GM21360 (cell line): ENCODE data around the gene CRYZL1.
"Not testable (repeated sequence)": the region's sequence is repeated elsewhere in the genome, so short reads cannot be mapped to it uniquely, and the experiment has no call there.

Experiments
- ATAC-seq: cut with Tn5 transposase; IDR thresholded peaks from one replicate; pipeline ENCODE4 v1.9.1; 2021; ENCODE audit warnings: mild to moderate bottlenecking, moderate library complexity; ENCODE audit not compliant: unreplicated experiment

Gene CRYZL1

DNA sequence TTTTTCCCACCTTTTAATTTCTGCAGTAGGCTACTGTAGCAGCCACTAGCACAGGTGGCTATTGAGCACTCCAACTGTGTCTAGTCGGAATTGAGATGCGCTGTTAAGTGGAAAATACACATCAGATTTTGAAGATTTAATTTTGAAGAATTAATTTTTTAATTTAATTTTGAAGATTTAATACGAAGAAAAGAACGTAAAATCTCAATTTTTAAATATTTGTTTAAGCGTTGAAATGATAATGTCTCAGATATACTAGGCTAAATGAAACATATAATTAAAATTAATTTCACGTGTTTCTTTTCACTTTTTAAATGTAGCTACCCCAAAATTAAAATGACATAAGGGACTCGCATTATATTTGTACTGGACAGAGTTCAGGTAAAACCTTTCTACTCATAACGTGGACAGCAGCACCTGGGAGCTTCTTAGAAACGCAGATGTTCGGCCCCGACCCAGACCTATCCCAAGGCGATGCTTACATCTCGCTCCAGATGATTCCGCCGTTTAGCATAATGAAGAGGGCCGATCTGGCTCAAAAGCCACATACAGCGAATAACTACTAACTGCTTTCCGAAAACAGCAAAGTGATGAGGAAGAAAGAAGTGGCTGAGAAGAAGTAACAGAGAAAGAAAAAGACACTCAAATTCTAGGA, 717 bp downstream of the CRYZL1 start:
- ATAC-seq, result no peak

DNA sequence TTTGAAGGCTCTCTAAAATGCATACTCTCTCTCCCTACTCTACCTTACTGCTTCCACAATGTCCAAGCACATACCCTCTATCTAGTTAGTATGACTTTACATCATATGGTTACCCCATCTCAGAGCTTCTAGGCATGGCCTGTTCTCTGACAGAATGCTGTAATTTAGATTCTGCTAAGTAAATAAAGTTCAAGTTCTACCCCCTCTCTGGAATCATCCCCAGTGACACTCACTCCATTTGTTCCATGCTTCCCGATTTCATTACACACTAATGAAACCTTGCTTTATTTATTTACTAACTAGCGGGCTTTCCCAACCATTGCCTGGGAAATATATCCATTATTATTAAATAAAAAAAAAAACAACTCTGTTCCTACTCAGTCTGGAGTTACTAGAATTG, 7.3 kb downstream of the CRYZL1 start:
- ATAC-seq, result no peak

DNA sequence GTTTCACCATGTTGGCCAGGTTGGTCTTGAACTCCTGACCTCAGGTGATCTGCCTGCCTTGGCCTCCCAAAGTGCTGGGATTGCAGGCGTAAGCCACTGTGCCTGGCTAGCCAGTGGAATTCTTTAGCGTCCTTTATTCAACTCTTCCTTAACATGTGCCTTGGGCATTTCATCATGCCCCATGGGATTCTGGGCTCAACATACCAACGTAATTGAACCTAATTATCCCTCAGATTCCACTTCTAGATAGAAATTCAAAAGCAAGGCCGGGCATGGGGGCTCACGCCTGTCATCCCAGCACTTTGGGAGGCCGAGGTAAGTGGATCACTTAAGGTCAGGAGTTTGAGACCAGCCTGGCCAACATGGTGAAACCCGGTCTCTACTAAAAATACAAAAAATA, 15.4 kb downstream of the CRYZL1 start:
- ATAC-seq, result not testable (repeated sequence)

DNA sequence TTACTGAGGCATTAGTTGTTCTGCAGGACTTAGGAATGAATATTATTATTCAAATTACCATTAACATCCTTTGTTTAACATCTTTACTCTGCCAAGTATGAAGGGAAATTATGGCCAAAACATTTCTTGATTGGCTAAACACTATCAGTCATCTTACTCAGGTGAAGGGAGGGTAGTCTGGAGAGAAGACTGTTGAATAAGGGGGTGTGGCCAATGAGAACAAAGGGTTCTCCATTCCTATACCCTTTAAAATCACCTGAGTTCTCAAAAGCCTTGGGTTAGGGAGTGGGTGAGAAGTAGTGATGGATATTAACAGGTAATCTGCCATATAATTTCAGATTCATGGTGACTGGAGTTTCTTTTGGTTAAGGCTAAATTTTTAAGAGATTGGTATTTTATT, 19.3 kb downstream of the CRYZL1 start:
- no peak for ATAC-seq

DNA sequence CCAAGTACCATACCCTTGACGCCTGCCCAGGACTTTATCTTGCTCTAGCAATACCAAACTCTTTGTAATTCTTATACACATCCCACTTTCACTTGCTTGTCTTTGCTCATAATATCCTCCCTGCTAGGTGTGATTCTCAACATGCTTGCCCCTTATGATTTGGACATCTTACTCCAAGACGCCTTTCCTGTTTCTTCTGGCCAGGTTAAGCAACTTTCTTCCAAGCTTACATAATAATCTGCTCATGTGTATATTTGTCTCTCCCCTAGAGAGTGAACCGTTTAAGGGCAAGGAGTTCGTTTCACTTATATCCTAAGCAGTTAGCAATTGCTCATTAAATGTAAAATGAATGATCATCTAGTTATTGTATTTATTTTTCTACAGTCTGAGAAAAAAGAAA, 21.8 kb downstream of the CRYZL1 start:
- ATAC-seq, result no peak

DNA sequence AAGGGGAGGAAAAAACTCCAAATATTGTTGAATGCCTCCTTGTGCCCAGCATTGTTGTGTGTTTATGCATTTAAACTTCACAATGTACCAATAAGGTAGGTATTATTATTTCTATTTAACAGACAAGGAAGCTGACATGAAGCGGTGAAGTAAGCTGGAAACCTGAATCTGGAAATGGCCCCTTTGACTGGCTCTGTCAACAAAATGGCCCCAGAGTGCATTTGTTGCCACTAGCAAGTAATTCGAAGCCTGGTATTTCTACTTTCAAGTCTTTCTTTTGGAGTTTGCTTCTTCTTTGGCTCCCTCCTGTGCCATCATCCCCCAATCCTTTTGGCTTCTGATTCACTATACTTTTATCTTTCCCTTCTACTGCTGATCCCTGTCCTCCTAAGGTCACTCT, 23.1 kb downstream of the CRYZL1 start:
- ATAC-seq, result no peak

DNA sequence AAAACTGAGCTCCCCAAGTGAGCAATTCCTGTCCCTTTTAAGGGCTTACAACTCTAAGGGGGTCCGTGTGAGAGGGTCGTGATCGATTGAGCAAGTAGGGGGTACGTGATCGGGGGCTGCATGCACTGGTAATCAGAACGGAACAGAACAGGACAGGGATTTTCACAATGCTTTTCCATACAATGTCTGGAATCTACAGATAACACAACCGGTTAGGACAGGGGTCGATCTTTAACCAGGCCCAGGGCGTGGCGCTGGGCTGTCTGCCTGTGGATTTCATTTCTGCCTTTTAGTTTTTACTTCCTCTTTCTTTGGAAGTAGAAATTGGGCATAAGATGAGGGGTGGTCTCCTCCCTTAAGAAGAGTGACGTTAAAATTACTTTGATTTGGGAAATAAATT, 24.0 kb downstream of the CRYZL1 start:
- not testable (repeated sequence) for ATAC-seq

DNA sequence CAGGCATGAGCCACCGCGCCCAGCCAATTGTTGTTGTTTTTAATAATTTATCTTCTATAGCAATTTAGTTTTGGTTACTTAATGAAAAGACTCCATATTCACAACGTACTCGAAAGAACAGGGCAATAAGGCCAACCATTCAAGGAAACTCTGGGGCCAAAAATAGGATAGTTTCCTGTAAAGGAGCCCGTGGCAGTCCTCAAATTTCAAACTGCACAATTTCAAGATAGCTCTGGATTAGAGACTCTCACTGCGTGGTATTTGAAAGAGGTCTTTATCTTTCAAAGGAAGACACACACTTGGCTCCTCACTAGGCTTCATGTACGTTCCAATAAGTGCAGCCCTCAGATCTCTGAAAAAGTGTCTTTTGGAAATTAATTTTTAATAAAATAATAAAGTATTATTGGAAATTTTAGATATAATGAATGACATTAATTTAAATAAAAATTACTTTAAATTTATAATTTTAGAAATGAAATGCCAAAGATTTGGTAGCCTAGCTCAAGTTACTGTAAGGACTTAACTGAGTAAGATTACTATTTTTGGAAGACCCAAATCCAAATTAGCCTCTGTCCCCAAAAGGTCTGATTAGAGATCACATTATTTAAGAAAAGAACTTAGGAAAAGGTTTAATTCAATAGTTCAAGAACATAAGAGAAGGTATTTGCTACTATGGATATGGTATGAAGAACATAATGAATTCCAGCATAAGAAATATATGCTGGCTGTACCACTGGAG, 30.4 kb downstream of the CRYZL1 start:
- no peak for ATAC-seq

DNA sequence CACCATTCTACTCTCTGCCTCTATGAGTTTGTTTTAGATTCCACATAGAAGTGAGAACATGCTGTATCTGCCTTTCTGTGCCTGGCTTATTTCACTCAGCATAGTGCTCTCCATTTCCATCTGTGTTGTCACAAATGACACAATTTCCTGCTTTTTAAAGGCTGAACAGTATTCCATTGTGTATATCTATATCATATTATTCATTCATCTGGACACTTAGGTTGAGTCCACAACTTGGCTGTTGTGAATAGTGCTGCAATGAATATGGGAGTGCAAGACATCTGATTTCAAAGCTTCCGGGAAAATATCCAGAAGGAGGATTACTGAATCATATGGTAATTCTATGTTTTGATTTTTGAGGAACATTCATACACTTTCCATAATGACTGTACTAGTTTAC, 33.0 kb downstream of the CRYZL1 start:
- no peak for ATAC-seq

DNA sequence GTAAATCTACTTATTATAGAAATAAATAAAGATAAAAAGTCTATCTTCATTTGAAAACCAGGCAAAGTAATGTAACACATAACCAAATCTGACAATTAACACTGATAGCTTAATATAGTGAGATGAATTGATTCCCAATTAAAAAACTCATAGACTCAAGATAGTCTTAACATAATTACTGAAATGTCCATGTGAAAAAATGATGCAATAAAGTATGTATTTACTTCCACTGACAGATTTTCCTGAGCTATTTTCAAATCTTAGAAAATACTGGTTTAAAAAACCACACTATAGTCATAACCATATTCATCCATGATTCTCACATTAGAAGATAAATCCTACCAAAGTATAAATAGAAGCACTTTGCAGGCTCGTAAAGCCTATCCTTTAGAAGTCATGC, 43.5 kb downstream of the CRYZL1 start:
- ATAC-seq, result no peak

DNA sequence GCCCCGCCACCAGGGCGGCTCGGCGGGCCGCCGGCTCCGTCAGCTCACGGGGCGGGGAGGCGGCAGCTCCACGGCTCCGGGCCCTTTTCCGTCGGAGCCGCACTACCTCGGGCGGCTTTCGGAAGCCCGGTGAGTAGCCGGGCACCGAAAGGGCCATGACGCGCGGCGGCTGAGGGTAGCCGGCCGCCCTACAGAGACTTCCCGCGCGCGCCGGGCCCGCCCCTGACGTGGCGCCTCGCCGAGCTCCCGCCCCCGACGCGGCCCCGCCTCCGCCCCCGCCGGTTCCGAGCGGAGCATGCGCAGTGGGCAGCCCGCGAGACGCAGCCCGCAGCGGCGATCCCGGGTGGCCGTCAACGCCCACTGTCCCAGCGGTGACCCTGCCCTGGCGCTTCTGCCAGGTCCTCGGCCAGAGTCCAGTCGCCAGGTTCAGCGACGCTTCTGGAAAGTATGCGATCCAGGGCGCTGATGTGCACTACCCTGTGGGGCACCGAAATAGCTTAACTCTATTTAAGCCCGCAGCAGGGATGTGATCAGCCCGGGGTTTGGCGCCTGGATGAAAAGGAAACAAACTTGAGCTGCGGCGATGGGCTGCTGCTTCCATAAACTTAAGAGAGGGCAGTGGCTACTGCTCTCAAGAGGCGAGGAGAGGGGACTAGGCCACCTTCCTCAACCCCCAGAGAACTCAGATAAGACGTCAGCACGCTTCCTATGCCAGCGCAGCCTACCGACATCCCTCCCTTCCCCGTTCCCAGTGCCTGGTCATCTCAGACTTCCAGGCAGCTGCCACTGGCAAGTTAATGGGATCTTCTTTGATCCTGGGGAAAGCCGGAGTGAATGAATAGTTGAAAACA, 52.8 kb downstream of the CRYZL1 start, which contains the start of gene DONSON:
Gene DONSON, minus strand, starts transcription at position 200 of the 851 bp plus-strand sequence. Its CDS starts 43 bp downstream, at position 157.
- ATAC-seq, result peak; percentile 74

DNA sequence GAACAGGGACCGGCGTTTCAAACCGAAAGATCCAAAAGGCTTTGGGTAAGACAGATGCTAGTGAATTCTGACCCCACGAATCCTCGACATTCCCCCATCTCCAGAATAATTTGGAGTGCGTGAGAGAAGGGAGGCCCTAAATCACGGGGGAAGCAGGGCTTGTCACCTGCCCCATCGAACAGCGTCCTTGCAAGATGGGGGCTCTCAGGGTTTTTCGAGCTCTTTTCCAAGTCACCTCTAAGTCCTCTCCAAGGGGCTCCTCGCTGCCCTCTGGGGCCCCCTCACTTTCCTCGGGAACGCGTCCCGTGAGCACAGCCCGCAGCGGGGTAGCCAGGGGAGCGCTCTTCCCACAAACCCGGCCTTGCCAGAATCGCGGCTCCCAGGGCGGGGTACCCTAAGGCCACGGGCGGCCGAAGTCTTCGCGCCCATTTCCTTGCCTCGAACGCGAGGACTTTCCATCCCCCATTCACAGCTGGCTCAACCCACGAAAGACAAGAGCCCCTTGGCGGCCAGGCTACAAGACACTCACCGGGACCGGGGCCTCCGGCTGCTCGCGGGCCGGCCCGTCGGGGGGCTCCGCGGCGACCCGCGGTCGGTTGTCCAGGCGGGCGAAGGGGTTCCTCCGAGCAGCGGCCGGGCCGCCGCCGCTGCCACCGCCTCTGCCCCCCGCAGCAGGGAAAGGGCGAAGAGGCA, 53.6 kb downstream of the CRYZL1 start:
- ATAC-seq, result peak; percentile 4

DNA sequence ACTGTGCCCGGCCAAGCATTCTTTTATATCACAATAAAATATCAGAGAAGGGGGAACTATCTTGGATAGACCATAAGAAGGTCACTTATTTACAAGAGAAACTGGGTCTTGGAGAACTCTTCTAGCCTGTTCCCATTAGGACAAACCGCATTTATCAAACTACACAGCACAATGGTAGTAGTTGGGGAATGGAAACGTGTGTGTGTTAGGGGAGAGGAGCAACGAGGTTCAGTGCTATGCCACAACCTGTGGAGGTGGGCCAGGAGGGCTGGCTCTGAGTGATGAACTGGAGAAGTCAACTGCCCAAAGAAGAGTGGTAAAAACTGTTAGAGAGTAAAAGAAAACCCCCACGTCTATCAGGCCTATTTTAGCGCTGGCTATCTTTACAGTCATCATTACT, 54.6 kb downstream of the CRYZL1 start:
- no peak for ATAC-seq

DNA sequence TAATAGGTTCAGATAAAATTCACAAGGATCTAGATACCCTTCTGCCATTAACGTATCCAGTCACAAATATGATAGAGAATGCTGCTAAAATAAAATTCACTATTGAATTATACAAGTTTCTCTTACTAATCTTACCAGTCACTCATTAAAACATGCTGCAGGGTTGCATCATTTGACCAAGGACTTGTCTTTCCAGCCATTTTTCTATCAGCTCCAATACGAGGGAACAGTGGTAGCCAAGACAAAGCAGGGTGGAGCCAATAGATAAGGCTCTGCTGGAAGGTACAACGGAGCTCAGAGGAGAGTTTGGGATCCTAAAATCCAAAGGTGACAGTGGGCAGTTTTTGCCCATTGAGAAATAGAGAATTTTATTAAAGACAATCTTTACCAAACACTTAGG, 57.1 kb downstream of the CRYZL1 start:
- ATAC-seq, result no peak

DNA sequence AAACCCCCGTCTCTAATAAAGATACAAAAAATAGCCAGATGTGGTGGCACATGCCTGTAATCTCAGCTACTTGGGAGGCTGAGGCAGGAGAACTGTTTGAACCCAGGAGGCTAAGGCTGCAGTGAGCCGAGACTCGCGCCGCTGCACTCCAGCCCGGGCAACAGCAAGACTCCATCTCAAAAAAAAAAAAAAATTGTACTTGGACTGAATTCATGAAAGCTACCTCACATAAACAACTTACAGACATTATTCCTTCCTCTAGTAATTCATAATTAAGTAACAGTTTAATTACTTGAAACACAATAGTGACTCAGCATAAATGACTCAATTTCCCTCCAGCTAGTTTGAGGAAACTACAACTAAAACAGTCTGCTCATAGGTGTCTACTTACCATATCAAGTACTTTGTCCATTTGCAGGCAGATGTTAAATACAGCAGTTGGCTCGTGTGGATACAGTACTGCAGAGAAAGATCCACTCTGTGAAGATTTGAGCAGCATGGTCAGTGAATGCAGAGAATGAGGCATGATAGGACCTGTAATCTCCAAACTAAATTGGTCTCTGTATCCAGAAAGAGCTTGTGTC, 62.5 kb downstream of the CRYZL1 start:
- no peak for ATAC-seq

DNA sequence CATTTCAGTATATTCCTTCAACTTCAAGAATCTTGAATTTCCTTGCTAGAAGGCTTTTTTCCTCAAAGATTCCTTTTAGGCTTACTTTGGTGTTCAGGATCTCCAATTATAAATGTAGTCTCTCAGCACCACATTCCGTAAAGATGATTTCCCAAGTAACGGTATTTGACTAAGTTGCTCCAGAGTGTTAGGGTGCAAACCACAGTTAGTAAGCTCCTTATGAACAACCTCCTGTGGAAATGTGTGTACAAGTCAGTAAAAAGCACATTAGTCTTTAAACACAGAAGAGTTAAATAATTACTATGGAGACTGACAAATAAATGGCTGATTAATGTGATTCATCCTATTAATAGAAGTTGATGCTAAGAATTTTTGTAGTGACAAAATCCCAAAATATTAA, 63.3 kb downstream of the CRYZL1 start:
- ATAC-seq, result no peak

DNA sequence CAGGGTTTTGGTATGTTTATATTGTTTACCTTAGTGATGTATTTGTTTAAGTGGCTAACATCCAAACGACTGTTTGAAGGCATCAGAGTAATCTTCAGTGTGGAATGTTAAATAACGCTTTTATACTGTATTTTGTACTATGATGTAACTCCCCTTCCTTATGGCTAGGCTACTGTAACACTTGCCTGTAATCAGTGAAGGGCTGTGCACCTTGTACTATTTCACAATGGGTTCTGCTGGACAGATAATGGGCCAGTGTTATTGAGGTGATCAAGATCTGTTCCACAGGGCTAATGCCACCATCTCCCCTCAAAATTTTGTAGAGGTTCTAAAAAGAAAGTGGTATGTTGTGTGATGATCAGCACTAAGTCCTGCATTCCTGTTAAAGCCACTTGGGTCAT, 64.8 kb downstream of the CRYZL1 start:
- ATAC-seq, result not testable (repeated sequence)

DNA sequence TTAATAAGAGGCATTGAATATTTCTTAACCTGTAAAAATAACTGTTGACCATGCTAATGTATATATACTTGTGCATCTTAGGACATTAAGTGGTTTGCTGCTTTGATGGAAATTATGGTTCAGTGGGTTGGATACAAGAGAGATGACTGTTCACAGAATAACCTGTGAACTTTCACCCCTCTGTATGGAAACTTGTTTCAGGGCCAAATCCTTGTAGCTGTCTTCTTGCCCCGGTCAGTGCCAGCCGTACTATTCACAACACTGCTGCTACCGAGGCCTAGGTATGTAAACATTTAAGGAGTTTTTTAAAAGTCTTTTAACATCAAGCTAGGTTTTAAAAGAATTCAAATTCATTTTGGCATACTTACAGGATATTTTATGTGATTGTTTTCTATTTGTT, 69.2 kb downstream of the CRYZL1 start:
- no peak for ATAC-seq

DNA sequence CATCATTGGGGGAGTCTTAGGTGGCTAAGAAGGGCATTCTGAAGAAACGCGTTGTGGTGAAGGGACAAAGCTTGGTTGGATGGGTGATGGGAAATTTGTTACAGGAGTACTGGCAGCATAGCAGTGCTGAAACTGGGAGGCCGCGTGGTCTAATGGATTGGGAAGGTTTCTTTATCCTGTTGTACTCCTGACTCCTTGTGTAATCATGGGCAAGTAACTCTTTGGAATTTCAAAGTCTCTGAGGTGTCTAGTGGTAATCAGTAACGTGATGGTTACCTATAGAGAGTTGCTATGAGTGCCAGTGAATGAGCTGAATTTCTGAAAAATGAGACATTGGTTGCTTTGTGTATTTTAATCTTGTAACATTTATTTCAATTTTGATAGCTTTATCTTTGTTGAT, 71.5 kb downstream of the CRYZL1 start:
- no peak for ATAC-seq

DNA sequence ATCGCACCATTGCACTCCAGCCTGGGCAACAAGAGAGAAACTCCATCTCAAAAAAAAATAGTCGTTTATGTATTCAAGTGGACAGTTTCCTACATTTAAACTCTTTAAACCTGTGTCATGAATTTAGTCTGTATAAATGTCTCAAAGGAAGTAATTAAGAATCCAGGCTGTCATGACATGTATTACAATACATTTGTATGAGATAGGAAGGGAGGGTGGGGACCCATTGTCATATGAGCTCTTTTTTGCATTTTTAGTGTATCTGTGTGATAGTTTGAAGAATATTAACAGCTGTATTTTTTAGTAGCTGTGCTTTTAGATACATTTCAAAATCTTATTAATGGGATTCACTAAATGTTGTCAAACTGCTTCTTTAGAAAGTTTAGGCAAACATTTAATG, 73.1 kb downstream of the CRYZL1 start:
- no peak for ATAC-seq

DNA sequence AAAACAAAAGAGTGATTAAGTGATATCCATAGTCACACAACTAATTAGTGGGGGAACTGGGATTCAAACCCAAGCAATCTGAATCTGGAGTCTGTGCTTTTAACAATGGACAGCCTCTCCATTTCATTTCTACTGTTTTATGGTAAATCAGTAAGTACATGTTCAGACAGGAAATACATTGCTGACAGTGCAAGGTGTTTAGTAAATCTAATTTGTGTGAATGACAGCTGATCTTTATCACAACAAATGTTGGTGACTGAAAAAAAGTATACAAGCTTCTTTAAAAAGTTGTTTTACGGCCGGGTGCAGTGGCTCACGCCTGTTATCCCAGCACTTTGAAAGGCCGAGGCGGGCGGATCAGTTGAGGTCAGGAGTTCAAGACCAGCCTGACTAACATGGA, 73.6 kb downstream of the CRYZL1 start:
- no peak for ATAC-seq
